Smooth muscle cell (in vitro differentiated cells): ENCODE measurements around the gene TUBA4B. TPM values are rescaled to one million over a fixed set of nuclear protein-coding genes. Genes with fewer than 3 reads are reported as not detected.

Experiments
- DNase-seq: peaks from one replicate; lab custom pipeline; 2025; ENCODE audit not compliant: unreplicated experiment; lab: John Stamatoyannopoulos, UW
- H2AFZ ChIP-seq: fragments of 200-600 bp; sonication (generic); 2 replicates; pipeline ENCODE4 v1.6.0; 2016; ENCODE audit warnings: antibody characterized with exemption, low read depth, mild to moderate bottlenecking
- H3F3A ChIP-seq: fragments of 200-600 bp; sonication (generic); 2 replicates; pipeline ENCODE4 v1.6.0; 2017; ENCODE audit warnings: antibody characterized with exemption, low read depth
- H3K27ac ChIP-seq: fragments of 200-600 bp; sonication (generic); 2 replicates; pipeline ENCODE4 v1.5.1; 2016; ENCODE audit warnings: low read depth, mild to moderate bottlenecking
- H3K27me3 ChIP-seq: fragments of 200-600 bp; sonication (generic); 2 replicates; pipeline ENCODE4 v1.6.1; 2016; ENCODE audit warnings: low read depth, mild to moderate bottlenecking
- H3K36me3 ChIP-seq: fragments of 200-600 bp; sonication (generic); 2 replicates; pipeline ENCODE4 v1.5.1; 2016; ENCODE audit warnings: low read depth
- H3K4me1 ChIP-seq: fragments of 200-600 bp; sonication (generic); 2 replicates; pipeline ENCODE4 v1.5.1; 2016; ENCODE audit warnings: low read depth
- H3K4me2 ChIP-seq: fragments of 200-600 bp; sonication (generic); 2 replicates; pipeline ENCODE4 v1.6.0; 2016; ENCODE audit warnings: mild to moderate bottlenecking
- H3K4me3 ChIP-seq: fragments of 200-600 bp; sonication (generic); 2 replicates; pipeline ENCODE4 v1.5.1; 2016; ENCODE audit warnings: mild to moderate bottlenecking
- H3K79me2 ChIP-seq: fragments of 200-600 bp; sonication (generic); 2 replicates; pipeline ENCODE4 v1.6.0; 2016; ENCODE audit warnings: low read depth, mild to moderate bottlenecking
- H3K9ac ChIP-seq: fragments of 200-600 bp; sonication (generic); 2 replicates; pipeline ENCODE4 v1.6.0; 2016; ENCODE audit warnings: low read depth
- H3K9me3 ChIP-seq: fragments of 200-600 bp; sonication (generic); replicated peaks from 2 replicates; pipeline ENCODE4 v1.5.1; 2016; ENCODE audit warnings: low read depth
- H4K20me1 ChIP-seq: fragments of 200-600 bp; sonication (generic); 2 replicates; pipeline ENCODE4 v1.6.0; 2016; ENCODE audit warnings: low read depth
- WGBS: methylation state at CpG from one replicate; pipeline ENCODE4 v1.1.7; 2016; ENCODE audit warnings: low lambda C conversion rate; 5-methylcytosine and 5-hydroxymethylcytosine counted together
- polyA plus RNA-seq: library from polyadenylated mRNA; unstranded; fragments of >200 nt; fragmentation: Nextera tagmentation; extraction: Ambion mirVana; gene quantifications from 2 replicates; pipeline ENCODE4 v1.2.1, GENCODE V29; 2016
- total RNA-seq: library from RNA; depleted of rRNA; stranded (reverse); fragments of >200 nt; gene quantifications from 2 replicates; pipeline ENCODE4 v1.2.3, GENCODE V29; 2014
- TF ChIP-seq, protein P1 (sequence below): fragments of 200-600 bp; sonication (generic); IDR thresholded peaks from 2 replicates; pipeline ENCODE4 v1.5.1; 2017; ENCODE audit warnings: borderline replicate concordance, mild to moderate bottlenecking, antibody characterized with exemption; ENCODE audit not compliant: insufficient read depth, poor library complexity, severe bottlenecking

TUBA4B gene
- total and polyA plus RNA-seq, 2 experiments from 2014 or later, result not detected

- H4K20me1 ChIP-seq, result peaks cover 3% of the 10 kb centered on the region
- TF ChIP-seq, protein P1, sequence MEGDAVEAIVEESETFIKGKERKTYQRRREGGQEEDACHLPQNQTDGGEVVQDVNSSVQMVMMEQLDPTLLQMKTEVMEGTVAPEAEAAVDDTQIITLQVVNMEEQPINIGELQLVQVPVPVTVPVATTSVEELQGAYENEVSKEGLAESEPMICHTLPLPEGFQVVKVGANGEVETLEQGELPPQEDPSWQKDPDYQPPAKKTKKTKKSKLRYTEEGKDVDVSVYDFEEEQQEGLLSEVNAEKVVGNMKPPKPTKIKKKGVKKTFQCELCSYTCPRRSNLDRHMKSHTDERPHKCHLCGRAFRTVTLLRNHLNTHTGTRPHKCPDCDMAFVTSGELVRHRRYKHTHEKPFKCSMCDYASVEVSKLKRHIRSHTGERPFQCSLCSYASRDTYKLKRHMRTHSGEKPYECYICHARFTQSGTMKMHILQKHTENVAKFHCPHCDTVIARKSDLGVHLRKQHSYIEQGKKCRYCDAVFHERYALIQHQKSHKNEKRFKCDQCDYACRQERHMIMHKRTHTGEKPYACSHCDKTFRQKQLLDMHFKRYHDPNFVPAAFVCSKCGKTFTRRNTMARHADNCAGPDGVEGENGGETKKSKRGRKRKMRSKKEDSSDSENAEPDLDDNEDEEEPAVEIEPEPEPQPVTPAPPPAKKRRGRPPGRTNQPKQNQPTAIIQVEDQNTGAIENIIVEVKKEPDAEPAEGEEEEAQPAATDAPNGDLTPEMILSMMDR, result no peak
- peaks cover 4% of the 10 kb centered on the region for H3K36me3 ChIP-seq
- H3K9ac ChIP-seq, result no peak overlapping the region
- H2AFZ ChIP-seq, result no peak overlapping the region
- H3K27ac ChIP-seq, result no peak overlapping the region
- H3K9me3 ChIP-seq, result no peaks in the 10 kb centered on the region
- H3K27me3 ChIP-seq, result no peaks in the 10 kb centered on the region
- H3K4me2 ChIP-seq, result no peak overlapping the region
- DNase-seq, result no peak
- peaks cover 14% of the 10 kb centered on the region for H3F3A ChIP-seq
- H3K4me1 ChIP-seq, result peaks cover 7% of the 10 kb centered on the region
- no peak overlapping the region for H3K4me3 ChIP-seq
- H3K79me2 ChIP-seq, result peaks cover 7% of the 10 kb centered on the region
- WGBS, result 95% methylated on average over 16 of the region's 16 CpGs
Measured at GRCh38 chr2:219221957-219222518, 31.0 kb upstream of the TUBA4B start.

- H3K9ac ChIP-seq, result no peak overlapping the region
- H4K20me1 ChIP-seq, result peaks cover 8% of the 10 kb centered on the region
- peaks cover 4% of the 10 kb centered on the region for H3K36me3 ChIP-seq
- peaks cover 25% of the 10 kb centered on the region for H3K79me2 ChIP-seq
- no peak overlapping the region for H3K4me3 ChIP-seq
- 97% methylated on average over 31 of the region's 31 CpGs for WGBS
- H3K9me3 ChIP-seq, result no peaks in the 10 kb centered on the region
- H3K27ac ChIP-seq, result no peak overlapping the region
- no peak overlapping the region for H2AFZ ChIP-seq
- no peak overlapping the region for H3K4me2 ChIP-seq
- H3K27me3 ChIP-seq, result no peaks in the 10 kb centered on the region
- TF ChIP-seq, protein P1, result no peak
- peaks cover 13% of the 10 kb centered on the region for H3K4me1 ChIP-seq
- peaks cover 5% of the 10 kb centered on the region for H3F3A ChIP-seq
- no peak for DNase-seq
Measured at GRCh38 chr2:219223831-219224610, 29.0 kb upstream of the TUBA4B start.

DNA sequence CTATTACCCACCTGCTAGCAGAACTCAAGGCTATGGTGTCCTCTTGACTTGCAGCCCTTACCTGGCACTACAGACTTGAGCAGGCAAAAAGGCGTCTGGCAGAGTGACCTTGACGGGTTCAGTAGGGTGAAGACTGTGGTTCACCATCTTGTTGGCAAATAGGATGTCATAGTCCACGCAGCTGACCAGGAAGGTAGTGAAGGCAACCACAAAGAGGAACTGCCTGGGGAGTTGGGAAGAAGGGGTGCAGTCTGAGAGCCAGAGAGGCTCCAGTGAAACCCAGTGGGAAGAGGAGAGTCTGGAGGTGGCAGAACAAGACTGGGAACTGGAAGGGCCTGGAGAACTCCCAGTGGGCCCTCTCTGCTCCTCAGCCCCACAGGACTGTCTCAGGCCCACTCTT, 27.7 kb upstream of the TUBA4B start:
- Histone ChIP-seq H3K9me3 (no peaks in the 10 kb centered on the region), H3K27me3 (no peaks in the 10 kb centered on the region), H2AFZ (no peak overlapping the region), H3K4me1 (peaks cover 11% of the 10 kb centered on the region), H3K4me3 (no peak overlapping the region), H3K27ac (no peak overlapping the region), H3K9ac (no peak overlapping the region), H3K36me3 (peaks cover 4% of the 10 kb centered on the region), H3K4me2 (no peak overlapping the region), H3K79me2 (peaks cover 27% of the 10 kb centered on the region), H4K20me1 (peaks cover 8% of the 10 kb centered on the region), H3F3A (peaks cover 5% of the 10 kb centered on the region)
- TF ChIP-seq, protein P1, result no peak
- no peak for DNase-seq
- 95% methylated on average over 3 of the region's 3 CpGs for WGBS
